GM18519 (cell line): ENCODE results near the gene GOLGA5.
"Not testable (repeated sequence)": the region's sequence is repeated elsewhere in the genome, so short reads cannot be mapped to it uniquely, and the experiment has no call there.

Experiments
- ATAC-seq: cut with Tn5 transposase; IDR thresholded peaks from one replicate; pipeline ENCODE4 v1.9.1; 2021; ENCODE audit warnings: mild to moderate bottlenecking, moderate library complexity; ENCODE audit not compliant: unreplicated experiment, low FRiP score

The GOLGA5 gene

DNA sequence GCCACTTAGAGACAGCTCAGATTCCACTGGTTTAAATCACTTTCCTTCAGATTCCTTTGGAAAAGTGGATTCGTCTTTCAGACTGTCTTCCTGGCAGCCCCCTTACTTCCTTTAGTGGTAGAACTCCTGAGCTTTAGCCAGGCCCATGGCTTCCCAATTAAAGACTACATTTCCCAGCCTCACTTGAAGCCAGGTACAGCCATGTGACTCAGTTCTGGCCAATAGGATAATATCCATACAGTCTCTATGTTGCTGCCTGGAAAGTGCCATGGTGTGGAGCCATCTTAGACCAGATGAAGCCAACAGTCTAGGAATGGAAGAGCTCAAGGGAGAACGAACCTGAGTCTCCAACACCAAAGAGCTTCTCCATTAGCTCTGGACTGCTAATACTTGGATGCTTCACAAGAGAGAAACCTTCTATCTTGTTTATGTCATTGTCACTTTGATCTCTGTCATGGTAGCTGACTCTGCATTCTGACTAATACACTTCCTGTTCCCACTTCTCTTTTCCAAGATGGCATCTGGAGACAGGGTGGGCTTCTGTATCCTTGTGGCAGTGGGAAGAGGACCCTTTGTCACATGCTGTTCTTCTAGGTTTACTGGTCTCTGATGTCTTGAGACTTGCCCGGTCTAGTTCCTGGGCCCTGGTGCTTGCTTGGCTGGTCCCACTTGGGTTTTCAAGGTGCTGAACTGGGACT lies 15.1 kb upstream of the GOLGA5 start:
- not testable (repeated sequence) for ATAC-seq

DNA sequence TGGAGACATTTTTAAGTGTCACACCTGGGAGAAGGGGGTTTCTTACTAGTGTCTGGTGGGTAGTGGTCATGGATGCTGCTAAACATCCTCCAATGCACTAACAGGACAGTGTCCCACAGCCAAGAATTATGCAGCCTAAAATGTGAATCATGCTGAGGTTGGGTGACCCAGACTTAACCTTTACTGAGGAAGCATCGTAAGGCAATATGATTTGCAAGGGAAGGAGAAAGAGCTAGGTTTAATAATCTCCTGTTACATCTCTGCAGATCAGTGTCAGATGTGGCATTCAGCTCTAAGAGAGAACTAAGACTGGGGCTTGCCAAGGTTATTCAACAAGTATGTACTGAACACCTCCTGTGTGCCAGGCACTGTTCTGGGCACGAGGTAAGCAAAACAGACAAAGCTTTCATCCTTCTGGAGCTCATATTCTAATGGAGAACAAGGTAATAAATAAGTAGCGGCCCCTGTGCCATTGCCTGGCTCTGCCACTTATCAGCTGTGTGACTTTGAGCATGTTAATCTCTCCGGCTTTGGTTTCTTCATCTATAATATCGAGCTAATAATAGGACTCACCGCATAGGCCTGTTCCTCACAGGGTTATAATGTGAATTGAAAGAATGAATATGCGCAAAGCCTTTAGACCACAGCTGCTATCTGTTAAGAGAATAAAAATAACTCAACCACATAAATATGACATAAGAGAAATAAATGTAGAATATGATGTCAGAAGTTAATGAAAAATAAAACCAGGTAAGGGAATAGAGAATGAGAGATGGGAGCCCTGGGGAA lies 13.5 kb upstream of the GOLGA5 start:
- ATAC-seq, result no peak

DNA sequence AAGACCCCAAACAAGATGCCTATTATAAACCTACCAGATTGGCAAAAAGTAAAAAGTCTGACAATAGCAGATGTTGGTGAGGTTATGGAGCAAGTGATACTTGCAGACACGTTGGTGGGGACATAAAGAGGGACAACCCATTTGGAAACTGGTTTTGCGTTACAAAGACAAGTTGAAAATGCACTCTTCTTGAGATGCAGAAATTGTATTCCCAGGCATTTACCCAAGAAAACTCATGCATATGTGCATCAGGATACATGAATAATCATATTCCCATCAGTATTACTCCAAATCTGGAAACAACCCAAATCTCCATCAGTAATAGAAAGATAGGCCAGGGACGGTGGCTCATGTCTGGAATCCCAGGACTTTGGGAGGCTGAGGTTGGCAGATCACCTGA lies 12.8 kb upstream of the GOLGA5 start:
- ATAC-seq, result no peak

DNA sequence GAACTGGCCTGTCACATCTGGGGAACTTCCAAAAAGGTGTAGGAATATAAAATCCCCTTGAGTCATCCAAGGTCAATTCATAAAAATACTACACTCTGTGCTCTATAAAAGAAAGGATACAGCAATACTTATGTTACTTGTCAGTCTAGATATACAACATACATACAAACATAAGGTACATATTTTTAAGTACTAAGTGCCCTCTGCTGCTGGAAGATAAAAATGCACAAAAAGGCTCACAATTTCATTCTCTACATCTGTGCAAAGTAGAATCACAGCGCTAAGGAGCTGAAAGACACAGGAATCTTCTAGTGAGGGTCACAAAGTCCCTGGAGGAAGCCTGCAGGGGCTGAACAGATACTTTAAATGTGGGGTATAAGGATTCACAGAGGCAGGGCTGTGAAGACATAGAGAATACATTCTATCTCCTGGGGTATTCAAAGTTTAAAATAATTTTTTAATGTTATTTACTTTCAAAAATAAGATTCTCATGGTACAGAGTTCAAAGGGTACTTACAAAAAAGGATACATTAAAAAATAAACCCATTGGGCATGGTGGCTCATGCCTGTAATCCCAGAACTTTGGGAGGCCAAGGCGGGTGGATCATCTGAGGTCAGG lies 10.2 kb upstream of the GOLGA5 start:
- no peak for ATAC-seq

DNA sequence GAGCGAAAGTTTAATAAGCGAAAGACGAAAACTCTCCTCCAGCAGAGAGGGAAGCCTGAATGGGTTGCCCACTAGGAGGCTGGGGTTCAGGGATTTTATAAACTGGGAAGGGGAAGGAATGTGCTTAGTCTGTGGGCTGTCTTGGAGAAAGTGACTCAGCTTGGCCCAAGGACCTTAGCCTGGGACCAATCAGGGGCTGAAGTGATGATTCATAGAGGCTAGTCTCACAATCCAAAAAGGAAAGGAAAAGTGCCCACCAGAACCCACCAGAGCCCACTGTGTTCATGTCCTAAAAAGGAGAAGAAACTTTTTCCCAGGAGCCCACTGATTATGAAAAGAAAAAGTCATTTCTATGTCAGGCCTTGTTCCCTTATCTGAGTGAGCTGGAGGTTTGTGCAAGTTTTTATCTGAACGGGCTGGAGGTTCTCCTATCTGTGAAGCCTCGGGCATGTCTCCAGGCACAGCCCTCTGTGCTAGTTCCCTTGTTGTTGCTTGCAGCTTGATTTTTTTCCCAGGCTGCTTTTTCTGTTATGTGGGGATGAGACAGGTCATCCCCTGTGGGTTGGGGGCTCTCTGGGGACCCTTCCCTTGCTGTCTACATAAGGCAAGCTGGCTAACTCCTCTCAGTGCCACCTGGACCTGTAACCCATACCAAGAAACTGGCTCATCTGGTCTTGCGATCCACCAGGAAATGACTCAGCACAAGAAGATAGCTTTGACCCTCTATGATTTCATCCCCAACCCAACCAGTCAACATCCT lies 8.3 kb upstream of the GOLGA5 start:
- ATAC-seq, result no peak

DNA sequence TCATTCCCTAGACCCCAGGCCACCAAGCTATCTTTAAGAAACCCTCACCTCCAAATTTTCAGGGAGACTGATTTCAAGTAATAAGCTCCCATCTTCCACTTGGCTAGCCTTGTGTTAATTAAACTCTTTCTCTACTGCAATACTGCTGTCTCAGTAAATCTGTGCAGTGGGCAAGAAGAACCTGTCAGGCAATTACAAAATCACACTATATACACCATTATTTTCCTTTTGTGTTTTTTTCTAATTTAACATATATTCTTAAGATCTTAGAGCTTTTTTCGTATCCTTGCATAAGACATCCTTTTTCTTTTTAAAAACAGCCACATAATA lies 7.7 kb upstream of the GOLGA5 start:
- ATAC-seq, result no peak

DNA sequence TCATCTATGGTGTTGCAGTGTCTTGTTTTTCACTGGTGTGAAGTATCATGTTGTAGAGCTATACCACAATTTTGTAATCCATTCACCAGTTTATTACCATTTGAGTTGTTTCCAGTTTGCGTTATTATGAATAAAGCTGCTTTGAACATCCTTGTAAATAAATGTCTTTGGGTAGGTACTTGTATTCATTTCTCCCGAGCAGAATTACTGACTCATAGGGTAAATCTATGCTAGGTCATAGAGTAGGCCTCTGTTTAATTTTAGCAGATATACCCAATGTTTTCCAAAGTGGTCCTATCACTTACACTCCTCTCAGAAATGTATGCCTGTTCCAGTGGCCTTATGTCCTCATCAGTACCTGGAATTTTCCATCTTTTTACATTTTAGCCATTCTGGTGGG lies 6.6 kb upstream of the GOLGA5 start:
- ATAC-seq, result no peak

DNA sequence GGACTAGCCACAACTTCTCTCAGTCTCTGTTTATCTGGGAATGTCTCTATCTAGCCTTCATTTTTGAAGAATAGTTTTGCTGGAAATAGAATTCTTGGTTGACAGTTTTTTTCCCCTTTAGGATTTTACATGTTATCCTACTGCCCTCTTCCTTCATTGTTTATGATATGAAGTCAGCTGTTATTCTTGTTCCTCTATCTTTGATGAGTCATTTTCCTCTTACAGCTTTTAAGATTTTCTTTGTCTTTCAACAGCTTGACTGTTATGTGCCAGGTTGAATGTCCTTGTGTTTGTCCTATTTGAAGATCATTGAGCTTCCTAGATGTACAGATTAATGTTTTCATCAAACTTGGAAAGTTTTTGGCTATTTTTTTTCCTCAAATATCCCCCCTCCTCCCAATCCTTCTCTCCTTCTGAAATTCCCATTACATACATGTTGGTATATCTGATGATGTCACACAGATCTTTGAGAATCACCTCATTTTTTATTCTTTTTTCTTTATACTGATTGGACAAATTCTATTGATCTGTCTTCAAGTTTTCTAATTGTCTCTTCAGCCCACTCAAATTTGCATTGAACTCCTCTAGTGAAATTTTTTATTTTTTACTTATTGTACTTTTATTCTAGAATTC lies 4.5 kb upstream of the GOLGA5 start:
- ATAC-seq, result no peak

DNA sequence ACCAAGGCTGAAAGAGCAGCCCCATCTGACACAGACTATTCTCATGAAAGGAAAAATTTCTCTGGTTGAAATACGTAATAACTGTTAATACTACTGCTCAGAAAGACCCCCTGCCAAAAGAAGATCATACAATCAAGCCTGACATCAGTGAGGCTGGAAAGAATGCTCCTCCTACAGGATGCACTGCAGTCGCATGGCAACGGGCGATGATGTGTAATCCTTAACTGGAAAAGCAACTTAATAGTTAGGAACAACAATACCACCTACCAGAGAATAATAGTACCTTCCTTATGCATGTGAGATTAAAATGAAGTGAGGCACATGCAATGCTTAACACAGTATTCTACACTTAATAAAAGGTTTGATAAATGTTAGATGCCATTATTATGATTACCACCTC lies 1.2 kb upstream of the GOLGA5 start:
- no peak for ATAC-seq

DNA sequence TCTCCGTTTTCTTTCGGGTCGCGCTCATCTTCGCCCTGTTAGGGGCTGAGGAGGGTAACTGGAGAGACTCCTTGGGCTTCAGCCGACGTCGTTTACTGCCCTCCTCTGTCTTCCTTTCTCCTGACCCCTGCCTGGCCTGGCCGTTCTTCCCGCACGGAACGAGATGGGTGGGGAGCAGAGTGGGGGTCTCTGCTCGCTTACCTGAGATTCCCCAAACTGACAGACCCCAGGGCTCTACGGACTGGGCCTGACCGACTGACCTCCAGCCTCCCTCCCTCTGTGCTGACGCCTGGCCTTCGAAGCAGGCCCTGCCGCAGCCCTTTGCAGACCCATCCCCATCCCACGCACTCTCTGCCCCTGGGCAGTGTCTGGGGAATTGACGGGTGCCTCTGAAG lies 439 bp downstream of the GOLGA5 start:
- no peak for ATAC-seq

DNA sequence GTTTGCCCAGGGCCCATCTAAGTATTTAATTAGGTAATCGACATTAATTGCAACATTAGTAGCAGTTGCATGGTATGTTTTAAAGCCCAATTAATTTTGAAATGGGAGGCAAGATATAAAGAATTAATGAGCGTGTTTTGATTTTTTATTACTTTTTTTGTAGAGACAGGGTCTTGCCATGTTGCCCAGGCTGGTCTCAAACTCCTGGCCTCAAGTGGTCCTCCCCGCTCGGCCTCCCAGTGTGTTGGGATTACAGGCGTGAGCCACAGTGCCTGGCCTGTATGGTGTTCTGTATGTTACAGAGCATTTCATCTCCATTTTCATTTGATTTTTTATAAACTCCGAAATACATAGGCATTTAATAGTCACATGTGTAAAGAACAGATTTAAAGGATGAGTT lies 856 bp downstream of the GOLGA5 start:
- no peak for ATAC-seq

DNA sequence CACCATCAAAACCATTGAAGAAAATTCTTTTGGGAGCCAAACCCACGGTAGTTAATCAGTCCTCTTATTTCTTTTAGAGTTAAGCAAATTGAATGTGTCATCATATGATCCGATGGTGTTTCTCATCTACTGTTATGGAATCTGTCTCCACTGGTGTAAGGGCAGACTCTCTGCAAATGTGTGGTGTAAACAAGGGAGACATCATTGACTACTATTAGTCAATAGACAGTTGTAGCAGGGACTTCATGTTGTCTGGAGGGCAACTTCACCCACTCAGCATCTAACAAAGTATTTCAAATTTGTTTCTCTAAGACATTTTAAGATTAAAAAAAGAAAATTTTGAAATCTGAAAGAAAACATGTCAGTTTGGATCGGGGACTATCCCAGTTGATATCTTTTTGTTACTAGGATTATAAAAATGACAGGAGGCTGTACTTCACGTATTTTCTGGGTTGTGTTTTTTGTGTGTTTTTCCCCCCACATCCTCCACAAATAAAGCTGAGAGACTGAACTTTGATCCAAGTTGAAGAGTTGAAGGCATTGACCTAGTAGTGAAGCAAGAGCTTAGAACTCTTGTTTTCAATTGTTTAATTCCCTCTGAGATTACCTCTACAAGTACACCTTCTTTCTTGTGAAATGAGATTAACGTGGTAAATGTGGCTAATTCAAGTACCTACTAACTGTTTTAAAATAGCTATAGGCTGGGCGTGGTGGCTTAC lies 4.0 kb downstream of the GOLGA5 start:
- ATAC-seq, result no peak

DNA sequence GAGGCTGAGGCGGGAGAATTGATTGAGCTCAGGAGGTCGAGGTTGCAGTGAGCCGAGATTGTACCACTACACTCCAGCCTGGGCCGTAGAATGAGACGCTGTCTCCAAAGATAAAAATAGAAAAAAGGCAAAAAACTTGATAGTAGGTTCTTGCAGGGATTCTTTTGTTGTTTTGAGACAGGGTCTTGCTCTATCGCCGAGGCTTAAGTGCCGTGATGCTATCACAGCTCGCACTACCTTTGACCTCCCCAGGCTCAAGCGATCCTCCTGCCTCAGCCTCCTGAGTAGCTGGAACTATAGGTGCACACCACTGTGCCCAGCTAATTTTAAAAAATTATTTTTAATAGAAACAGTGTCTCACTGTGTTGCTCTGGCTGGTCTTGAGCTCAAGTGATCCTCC lies 4.7 kb downstream of the GOLGA5 start:
- no peak for ATAC-seq

DNA sequence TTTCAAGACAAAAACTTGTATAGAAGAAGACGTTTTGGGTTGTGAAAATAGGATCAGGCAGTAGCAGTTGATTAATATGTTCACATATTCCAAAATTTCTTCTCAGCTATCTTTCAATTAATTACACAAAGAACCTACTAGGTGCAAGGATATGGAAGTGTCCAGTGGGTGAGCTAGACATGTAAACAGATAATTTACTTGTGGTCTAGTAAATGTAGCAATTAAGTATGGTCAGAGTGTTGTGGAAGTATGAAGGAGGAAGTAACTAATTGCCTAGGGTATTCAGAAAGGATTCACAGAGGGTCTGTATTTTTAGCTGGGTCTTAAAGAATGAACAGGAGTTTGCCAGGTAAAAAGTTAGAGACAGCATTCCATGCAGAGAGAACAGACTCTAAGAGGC lies 5.9 kb downstream of the GOLGA5 start:
- no peak for ATAC-seq

DNA sequence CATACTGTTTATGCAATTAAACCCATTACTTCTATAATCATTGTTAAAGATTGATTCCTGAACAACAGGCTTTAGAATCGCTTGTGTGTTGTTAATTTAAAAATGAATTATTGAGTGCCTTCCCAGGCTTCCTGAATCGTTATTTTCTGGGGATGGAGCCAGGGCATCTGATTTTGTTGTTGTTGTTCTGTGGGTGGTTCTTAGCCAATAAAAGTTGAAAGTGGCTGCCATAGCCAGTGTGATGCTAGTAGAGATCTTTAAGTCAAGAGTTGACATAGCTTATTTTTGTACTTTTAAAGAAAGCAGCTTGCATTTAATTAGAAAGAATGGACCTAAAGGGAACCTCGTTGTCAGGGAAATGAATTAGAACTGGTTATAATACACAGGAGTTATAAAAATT lies 6.4 kb downstream of the GOLGA5 start:
- no peak for ATAC-seq

DNA sequence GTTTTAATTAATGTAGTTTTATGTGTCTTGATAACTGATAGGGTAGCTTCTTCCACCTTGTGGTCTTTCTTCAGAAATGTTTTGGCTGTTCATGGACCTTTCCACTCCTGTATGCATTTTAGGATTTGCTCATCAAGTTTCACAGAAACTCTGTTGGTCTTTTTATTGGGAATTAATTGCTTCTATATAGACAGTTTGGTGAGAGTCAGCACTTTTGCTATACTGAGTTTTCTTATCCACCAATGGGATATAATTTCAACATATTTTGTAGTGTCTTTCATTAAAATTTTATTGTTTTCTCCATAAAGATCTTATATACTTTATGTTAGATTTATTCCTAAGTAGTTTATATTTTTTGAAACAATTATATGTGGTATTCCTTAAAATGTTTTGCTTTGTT lies 7.8 kb downstream of the GOLGA5 start:
- ATAC-seq, result no peak

DNA sequence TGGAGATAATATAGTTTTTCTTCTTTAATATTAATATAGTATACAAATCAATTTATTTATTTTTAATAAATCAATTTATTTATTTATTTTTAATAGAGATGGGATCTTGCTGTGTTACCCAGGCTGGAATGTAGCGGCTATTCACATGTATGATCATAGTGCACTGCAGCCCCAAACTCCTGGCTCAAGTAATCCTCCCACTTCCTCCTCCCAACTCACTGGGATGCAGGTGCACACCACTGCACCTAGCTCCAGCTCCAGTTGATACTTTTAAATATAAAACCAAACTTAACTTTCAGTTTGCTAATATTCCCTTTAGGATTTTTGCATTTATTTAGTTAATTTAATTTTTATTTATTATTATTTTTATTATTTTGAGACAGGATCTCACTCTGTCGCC lies 8.6 kb downstream of the GOLGA5 start:
- ATAC-seq, result no peak

DNA sequence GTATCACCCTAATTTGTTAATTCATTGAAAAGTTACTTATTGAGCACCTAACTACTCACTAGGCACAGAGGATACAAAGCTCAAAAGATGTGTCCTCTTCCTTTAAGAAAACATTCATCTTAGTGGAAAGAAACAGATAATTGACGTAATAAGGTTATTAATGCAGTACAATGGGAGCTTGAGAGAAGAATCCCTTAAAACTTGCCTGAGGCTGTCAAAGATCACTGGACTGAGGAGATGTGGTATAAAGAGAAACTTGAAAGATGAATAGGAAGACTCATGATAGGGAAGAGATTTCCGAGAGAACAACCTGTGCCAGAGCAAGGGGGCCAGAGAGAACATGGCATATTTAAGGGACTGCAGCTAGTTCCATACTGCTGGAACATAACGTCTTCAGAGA lies 19.1 kb downstream of the GOLGA5 start:
- no peak for ATAC-seq

DNA sequence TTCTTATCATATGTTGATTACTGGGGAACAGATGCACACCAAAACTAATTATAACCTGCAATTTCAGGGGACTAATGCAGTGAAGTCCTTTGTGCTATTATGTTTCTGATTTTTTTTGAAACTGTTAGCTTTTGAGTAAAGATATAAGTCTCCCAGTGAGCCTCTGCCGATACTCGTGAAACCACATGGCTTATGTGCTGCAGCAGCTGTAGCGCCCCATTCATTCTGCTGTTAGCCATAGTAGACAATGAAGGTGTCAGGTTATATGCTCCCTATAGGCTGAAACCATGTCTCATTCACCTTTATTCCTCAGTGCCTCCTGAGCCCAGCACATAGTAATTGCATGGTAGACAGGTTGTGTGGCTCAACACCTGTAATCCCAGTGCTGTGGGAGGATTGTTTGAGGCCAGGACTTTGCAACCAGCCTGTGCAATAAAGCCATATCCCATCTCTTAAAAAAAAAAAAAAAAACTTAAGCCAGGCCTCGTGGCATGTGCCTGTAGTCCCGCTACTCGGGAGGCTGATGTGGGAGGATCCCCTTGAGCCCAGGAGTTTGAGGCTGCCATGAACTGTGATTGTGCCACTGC lies 25.0 kb downstream of the GOLGA5 start:
- ATAC-seq, result no peak
